Stimulated activated CD8-positive, alpha-beta memory T cell treated with anti-CD3 and anti-CD28 coated beads, Interleukin-7, amount 100 ng/mL, for 24 hours (primary cell): ENCODE results near the gene SND1.

Source experiments
- DNase-seq: peaks from one replicate; pipeline ENCODE4 v3.0.0-alpha.2; 2020; ENCODE audit warnings: low read depth

SND1 gene

GRCh38 chr7:128139406-128139805, 487.4 kb downstream of the SND1 start:
- no peak for DNase-seq

DNA sequence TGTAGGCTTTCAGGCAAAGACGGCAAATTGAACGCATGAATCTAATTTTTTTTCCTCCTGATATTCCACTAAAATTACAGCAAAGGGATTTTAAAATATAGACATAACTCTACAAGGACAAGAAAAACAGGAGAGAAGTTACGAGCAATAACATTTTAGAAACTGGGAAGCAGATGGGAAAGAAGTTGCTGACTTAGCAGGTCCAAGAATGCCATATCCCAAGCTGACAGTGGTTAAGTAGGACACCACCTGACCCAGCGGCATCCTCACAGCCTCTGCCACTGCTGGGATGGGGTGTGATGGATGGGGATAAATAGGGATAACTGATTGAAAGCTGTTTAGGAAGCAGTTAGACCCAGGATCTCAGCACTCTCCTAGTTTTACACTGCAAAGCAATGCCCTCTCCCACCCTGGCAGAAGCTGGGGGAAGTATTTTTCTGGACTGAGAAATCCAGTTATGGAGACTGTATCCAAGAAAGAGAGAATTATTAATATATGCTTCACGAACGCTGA, 489.7 kb downstream of the SND1 start:
- DNase-seq = no peak
